ENCODE data around the gene ETV2.

DNA sequence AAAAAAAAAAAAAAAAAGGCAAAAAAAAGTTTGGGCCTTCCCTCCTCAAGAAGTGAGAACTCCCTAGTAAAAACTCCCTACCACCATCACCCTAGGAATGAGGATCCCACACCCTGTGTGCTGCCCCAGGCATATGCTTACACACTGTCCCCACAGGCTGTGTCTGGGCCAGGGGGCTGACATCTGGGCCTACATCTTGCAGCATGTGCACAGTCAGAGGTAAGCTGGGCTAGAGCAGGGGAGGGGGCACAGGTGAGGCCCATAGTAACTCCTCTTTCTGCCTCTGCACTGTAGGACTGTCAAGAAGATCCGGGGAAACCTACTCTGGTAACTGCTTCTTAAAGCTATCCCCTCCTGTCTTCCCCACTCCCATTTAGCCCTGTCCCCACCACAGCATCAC is 28.0 kb upstream of the ETV2 start:
- TF ChIP-seq CTCF (conservative IDR thresholded peaks at IDR 0.05) (no peak), ZFX (IDR thresholded peaks at IDR 0.05) (no peak)
